Stimulated activated CD4-positive, alpha-beta T cell treated with anti-CD3 and anti-CD28 coated beads, Interleukin-12 subunit alpha, Interleukin-12 subunit beta, amount 100 ng/mL, for 4 hours (primary cell): ENCODE results near the gene FAM25G.
"Not testable (repeated sequence)": the region's sequence is repeated elsewhere in the genome, so short reads cannot be mapped to it uniquely, and the experiment has no call there.

ENCODE experiments used
- DNase-seq: peaks from one replicate; pipeline ENCODE4 v3.0.0-alpha.2; 2020

FAM25G gene

GRCh38 chr10:47462577-47463358 lies 28.7 kb downstream of the FAM25G start:
- not testable (repeated sequence) for DNase-seq

- not testable (repeated sequence) for DNase-seq
Measured at GRCh38 chr10:47461261-47461687, 30.2 kb downstream of the FAM25G start.

- no peak for DNase-seq
Measured at GRCh38 chr10:47458466-47459154, 32.9 kb downstream of the FAM25G start.

GRCh38 chr10:47457826-47458225 lies 33.7 kb downstream of the FAM25G start:
- DNase-seq = no peak

- DNase-seq = no peak
Measured at GRCh38 chr10:47457528-47457820, 34.0 kb downstream of the FAM25G start.

GRCh38 chr10:47456794-47457527 lies 34.5 kb downstream of the FAM25G start:
- DNase-seq = no peak

- no peak for DNase-seq
Measured at GRCh38 chr10:47456079-47456785, 35.3 kb downstream of the FAM25G start.

GRCh38 chr10:47455350-47456078 lies 36.0 kb downstream of the FAM25G start:
- not testable (repeated sequence) for DNase-seq

GRCh38 chr10:47454780-47455058 lies 36.8 kb downstream of the FAM25G start:
- DNase-seq = no peak

GRCh38 chr10:47454008-47454779 lies 37.3 kb downstream of the FAM25G start:
- no peak for DNase-seq

- DNase-seq = no peak
Measured at GRCh38 chr10:47453141-47454007, 38.1 kb downstream of the FAM25G start.

- DNase-seq = no peak
Measured at GRCh38 chr10:47452495-47453140, 38.9 kb downstream of the FAM25G start.

GRCh38 chr10:47451998-47452494 lies 39.5 kb downstream of the FAM25G start:
- DNase-seq = no peak

- no peak for DNase-seq
Measured at GRCh38 chr10:47451273-47451997, 40.1 kb downstream of the FAM25G start.

- DNase-seq = no peak
Measured at GRCh38 chr10:47450442-47450841, 41.1 kb downstream of the FAM25G start.

- DNase-seq = no peak
Measured at GRCh38 chr10:47449979-47450378, 41.5 kb downstream of the FAM25G start.

- no peak for DNase-seq
Measured at GRCh38 chr10:47449102-47449978, 42.2 kb downstream of the FAM25G start.

- DNase-seq = no peak
Measured at GRCh38 chr10:47447705-47448104, 43.8 kb downstream of the FAM25G start.
